ENCODE data around the gene METTL16.
"Not testable (repeated sequence)": the region's sequence is repeated elsewhere in the genome, so short reads cannot be mapped to it uniquely, and the experiment has no call there.

DNA sequence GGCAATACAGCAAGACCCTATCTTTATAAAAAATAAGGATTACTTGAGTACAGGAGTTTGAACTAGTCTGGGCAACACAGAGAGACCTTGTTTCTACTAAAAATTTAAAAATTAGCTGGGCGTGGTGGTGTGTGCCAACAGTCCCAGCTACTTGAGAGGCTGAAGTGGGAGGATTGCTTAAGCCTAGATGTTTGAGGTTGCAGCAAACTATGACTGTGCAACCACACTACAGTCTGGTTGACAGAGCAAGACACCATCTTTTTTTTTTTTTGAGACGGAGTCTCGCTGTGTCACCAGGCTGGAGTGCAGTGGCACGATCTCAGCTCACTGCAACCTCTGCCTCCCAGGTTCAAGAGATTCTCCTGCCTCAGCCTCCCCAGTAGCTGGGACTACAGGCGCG, 71.7 kb downstream of the METTL16 start:
- TF ChIP-seq, protein P1, sequence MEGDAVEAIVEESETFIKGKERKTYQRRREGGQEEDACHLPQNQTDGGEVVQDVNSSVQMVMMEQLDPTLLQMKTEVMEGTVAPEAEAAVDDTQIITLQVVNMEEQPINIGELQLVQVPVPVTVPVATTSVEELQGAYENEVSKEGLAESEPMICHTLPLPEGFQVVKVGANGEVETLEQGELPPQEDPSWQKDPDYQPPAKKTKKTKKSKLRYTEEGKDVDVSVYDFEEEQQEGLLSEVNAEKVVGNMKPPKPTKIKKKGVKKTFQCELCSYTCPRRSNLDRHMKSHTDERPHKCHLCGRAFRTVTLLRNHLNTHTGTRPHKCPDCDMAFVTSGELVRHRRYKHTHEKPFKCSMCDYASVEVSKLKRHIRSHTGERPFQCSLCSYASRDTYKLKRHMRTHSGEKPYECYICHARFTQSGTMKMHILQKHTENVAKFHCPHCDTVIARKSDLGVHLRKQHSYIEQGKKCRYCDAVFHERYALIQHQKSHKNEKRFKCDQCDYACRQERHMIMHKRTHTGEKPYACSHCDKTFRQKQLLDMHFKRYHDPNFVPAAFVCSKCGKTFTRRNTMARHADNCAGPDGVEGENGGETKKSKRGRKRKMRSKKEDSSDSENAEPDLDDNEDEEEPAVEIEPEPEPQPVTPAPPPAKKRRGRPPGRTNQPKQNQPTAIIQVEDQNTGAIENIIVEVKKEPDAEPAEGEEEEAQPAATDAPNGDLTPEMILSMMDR (IDR thresholded peaks at IDR 0.05; ENCODE audit: low read length): not testable (repeated sequence)
- TF ChIP-seq EZH2 (IDR thresholded peaks at IDR 0.05; ENCODE audit: borderline replicate concordance, low read length): not testable (repeated sequence)

Measured in OCI-LY1 (cell line).